A549 (cell line): ENCODE measurements around the gene MOB1B. TPM values are rescaled to one million over a fixed set of nuclear protein-coding genes. Genes with fewer than 3 reads are reported as not detected.

Experiments
- ATAC-seq, 2 experiments: fragments of 200-7000 bp in 1 of 2; fragments of >200 bp in 1 of 2; cut with Nextera tagmentation in 1 of 2; cut with Tn5 transposase in 1 of 2; 3 replicates each; pipeline versions ENCODE4 v1.8.0 to v1.9.1; 2018 to 2020; ENCODE audit warnings: mild to moderate bottlenecking in 1 of 2, moderate library complexity in 1 of 2
- CTCF ChIA-PET: fragments of 300-600 bp; sonication (Branson Sonifier 250); formaldehyde crosslinking; extraction: SDS; loops from one replicate; lab custom pipeline; 2021; ENCODE audit warnings: antibody characterized with exemption, inconsistent platforms; lab: Yijun Ruan, JAX
- POLR2A ChIA-PET: fragments of 350-600 bp; formaldehyde crosslinking; extraction: SDS; loops from one replicate; lab custom pipeline; 2021; ENCODE audit warnings: antibody characterized with exemption, inconsistent platforms; lab: Yijun Ruan, JAX
- DNase-seq, 2 experiments: peaks; one replicate each; pipeline versions ENCODE4 v3.0.0 to v3.0.0-alpha.2; 2011 to 2016; ENCODE audit warnings: low read depth in 1 of 2, low spot score in 1 of 2
- FAIRE-seq: peaks from 2 replicates; lab custom pipeline; 2011; peaks lifted over from hg19 to GRCh38; lab: Jason Lieb, UNC
- H3K27ac ChIP-seq, 2 experiments: fragments of >200 bp; sonication (Bioruptor Twin); formaldehyde crosslinking; 3 replicates each; pipeline ENCODE4 v1.5.1; 2016 to 2017
- H3K4me1 ChIP-seq: fragments of >200 bp; sonication (Bioruptor Twin); formaldehyde crosslinking; 3 replicates; pipeline ENCODE4 v1.6.1; 2016
- H3K4me2 ChIP-seq: fragments of >200 bp; sonication (Bioruptor Twin); formaldehyde crosslinking; 3 replicates; pipeline ENCODE4 v1.6.1; 2016
- H3K4me3 ChIP-seq: fragments of >200 bp; sonication (Bioruptor Twin); formaldehyde crosslinking; 3 replicates; pipeline ENCODE4 v1.5.1; 2016
- H3K9me3 ChIP-seq: fragments of >200 bp; sonication (Bioruptor Twin); formaldehyde crosslinking; 3 replicates; pipeline ENCODE4 v1.6.1; 2016
- BHLHE40 ChIP-seq: IDR thresholded peaks from 2 replicates; pipeline ENCODE4 v1.6.1; 2012; ENCODE audit warnings: low read depth, low read length, inconsistent platforms
- CBX8 ChIP-seq: fragments of 200-600 bp; sonication (generic); IDR thresholded peaks from 2 replicates; pipeline ENCODE4 v1.6.1; 2016
- CEBPB ChIP-seq, 2 experiments: fragments of >200 bp in 1 of 2; sonication (Bioruptor Twin) in 1 of 2; formaldehyde crosslinking in 1 of 2; IDR thresholded peaks; 2 replicates each; pipeline ENCODE4 v1.6.1; 2012 to 2016
- CHD2 ChIP-seq: fragments of 150-350 bp; IDR thresholded peaks from 2 replicates; pipeline ENCODE4 v1.6.1; 2014; ENCODE audit warnings: low read length; ENCODE audit not compliant: partially characterized antibody
- EHF ChIP-seq: fragments of 250-450 bp; sonication (Bioruptor Pico); IDR thresholded peaks from 2 replicates; pipeline ENCODE4 v1.5.0; 2020; ENCODE audit warnings: mild to moderate bottlenecking
- EP300 ChIP-seq, 2 experiments: fragments of >200 bp; sonication (Bioruptor Twin); formaldehyde crosslinking; IDR thresholded peaks; 2 replicates in 1 of 2; 3 replicates in 1 of 2; pipeline ENCODE4 v1.6.1; 2016 to 2017
- FOXS1 ChIP-seq: fragments of 250-450 bp; sonication (Bioruptor Pico); IDR thresholded peaks from 2 replicates; pipeline ENCODE4 v1.5.0; 2020; ENCODE audit warnings: mild to moderate bottlenecking, moderate library complexity
- HEYL ChIP-seq: fragments of 250-450 bp; sonication (Bioruptor Pico); IDR thresholded peaks from 2 replicates; pipeline ENCODE4 v1.8.0; 2021; ENCODE audit warnings: mild to moderate bottlenecking, moderate library complexity
- HMGXB4 ChIP-seq: fragments of 250-450 bp; sonication (Bioruptor Pico); IDR thresholded peaks from 2 replicates; pipeline ENCODE4 v1.5.0; 2021; ENCODE audit warnings: mild to moderate bottlenecking, moderate library complexity, borderline replicate concordance
- HOXA7 ChIP-seq: fragments of 250-450 bp; sonication (Bioruptor Pico); IDR thresholded peaks from 2 replicates; pipeline ENCODE4 v1.5.0; 2020; ENCODE audit warnings: mild to moderate bottlenecking, moderate library complexity
- HOXB13 ChIP-seq: fragments of 250-450 bp; sonication (Bioruptor Pico); IDR thresholded peaks from 2 replicates; pipeline ENCODE4 v1.5.0; 2020; ENCODE audit warnings: low read depth, mild to moderate bottlenecking, moderate library complexity
- HOXB5 ChIP-seq: fragments of 250-450 bp; sonication (Bioruptor Pico); IDR thresholded peaks from 2 replicates; pipeline ENCODE4 v1.5.0; 2020; ENCODE audit warnings: mild to moderate bottlenecking, moderate library complexity
- MYC ChIP-seq: IDR thresholded peaks from 2 replicates; pipeline ENCODE4 v1.6.1; 2012; ENCODE audit warnings: mild to moderate bottlenecking, inconsistent platforms, low read length, improper control_type of control experiment, borderline replicate concordance
- NPAS2 ChIP-seq: fragments of 250-450 bp; sonication (Bioruptor Pico); IDR thresholded peaks from 2 replicates; pipeline ENCODE4 v1.8.0; 2022; ENCODE audit warnings: mild to moderate bottlenecking, moderate library complexity, borderline replicate concordance
- PHF8 ChIP-seq: fragments of 200-600 bp; sonication (generic); IDR thresholded peaks from 2 replicates; pipeline ENCODE4 v1.6.1; 2016; ENCODE audit warnings: low read depth, mild to moderate bottlenecking, antibody characterized with exemption, moderate library complexity, borderline replicate concordance
- POLR2A ChIP-seq: IDR thresholded peaks from 2 replicates; pipeline ENCODE4 v1.6.1; 2012; ENCODE audit warnings: mild to moderate bottlenecking, low read length
- REST ChIP-seq: fragments of 200-600 bp; sonication (generic); IDR thresholded peaks from 2 replicates; pipeline ENCODE4 v1.6.1; 2016; ENCODE audit warnings: antibody characterized with exemption, mild to moderate bottlenecking, moderate library complexity
- TFCP2L1 ChIP-seq: fragments of 250-450 bp; sonication (Bioruptor Pico); IDR thresholded peaks from 2 replicates; pipeline ENCODE4 v1.5.0; 2021; ENCODE audit warnings: mild to moderate bottlenecking
- TP53 ChIP-seq: fragments of 250-450 bp; sonication (Bioruptor Pico); IDR thresholded peaks from 2 replicates; pipeline ENCODE4 v1.5.0; 2021; ENCODE audit warnings: mild to moderate bottlenecking, moderate library complexity
- USF2 ChIP-seq: fragments of 450-650 bp; IDR thresholded peaks from 2 replicates; pipeline ENCODE4 v1.6.1; 2014; ENCODE audit warnings: antibody characterized with exemption
- ZFP36 ChIP-seq: fragments of 450-650 bp; IDR thresholded peaks from 2 replicates; pipeline ENCODE4 v1.6.1; 2014; ENCODE audit warnings: borderline replicate concordance; ENCODE audit not compliant: partially characterized antibody
- ZSCAN20 ChIP-seq: fragments of 250-450 bp; sonication (Bioruptor Pico); IDR thresholded peaks from 2 replicates; pipeline ENCODE4 v1.8.0; 2022; ENCODE audit warnings: mild to moderate bottlenecking, moderate library complexity
- WGBS: methylation state at CpG from one replicate; pipeline ENCODE4 v1.1.6; 2017; ENCODE audit errors: missing lambda C conversion rate; 5-methylcytosine and 5-hydroxymethylcytosine counted together
- polyA plus RNA-seq, 4 experiments: library from polyadenylated mRNA; depleted of rRNA in 3 of 4; stranded (reverse); fragments of >200 nt; fragmentation: RNase III in 1 of 4; extraction: RNeasy Plus Mini Kit Qiagen cat#74134 plus additional on column Dnase treatment in 1 of 4; gene quantifications; 2 replicates in 3 of 4; 3 replicates in 1 of 4; pipeline ENCODE4 v1.2.3, GENCODE V29; 2011 to 2017
- TF ChIP-seq, protein P1 (sequence below): fragments of >200 bp; sonication (Bioruptor Twin); formaldehyde crosslinking; IDR thresholded peaks from 3 replicates; pipeline ENCODE4 v1.6.1; 2016

Gene MOB1B
- polyA plus RNA-seq, 2 of the 4 experiments (the other 2 are of a cell fraction): 6.7 to 9.5 TPM

DNA sequence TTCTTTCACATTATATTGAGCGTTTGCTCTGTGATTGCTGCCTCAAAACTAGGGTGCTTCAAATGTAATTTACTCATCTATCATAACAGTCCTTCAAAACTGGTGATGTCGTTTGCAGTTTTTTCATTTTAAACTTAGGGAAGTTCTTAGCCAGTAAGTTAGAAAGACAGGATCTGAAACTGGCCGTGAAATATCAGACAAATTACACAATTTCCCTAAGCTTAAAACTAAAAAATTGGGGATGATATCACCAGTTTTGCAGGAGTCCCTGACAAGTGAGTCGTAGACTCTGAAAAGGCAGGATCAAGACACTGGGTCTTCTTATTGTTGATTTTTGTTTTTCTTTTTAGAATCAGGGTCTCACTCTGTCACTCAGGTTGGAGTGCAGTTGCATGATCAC, 44.8 kb downstream of the MOB1B start:
- Histone ChIP-seq H3K4me2 (no peak overlapping the region), H3K9me3 (no peaks in the 10 kb centered on the region), H3K4me3 (no peak overlapping the region), H3K4me1 (peaks cover 5% of the 10 kb centered on the region; the same call in 1 of the 3 replicates), H3K27ac (no peak overlapping the region)
- POLR2A ChIA-PET: no interaction called here
- CTCF ChIA-PET: no interaction called here
- 94% methylated on average over 4 of the region's 4 CpGs for WGBS
- ATAC-seq (no peak), DNase-seq (no peak), FAIRE-seq (no peak)
- TF ChIP-seq ZFP36: no peak
- no peak for TF ChIP-seq PHF8
- no peak for TF ChIP-seq HOXB13 (CRISPR knock-in tag)
- no peak for TF ChIP-seq CEBPB (IDR thresholded peaks at IDR 0.05)
- no peak for TF ChIP-seq HOXA7

DNA sequence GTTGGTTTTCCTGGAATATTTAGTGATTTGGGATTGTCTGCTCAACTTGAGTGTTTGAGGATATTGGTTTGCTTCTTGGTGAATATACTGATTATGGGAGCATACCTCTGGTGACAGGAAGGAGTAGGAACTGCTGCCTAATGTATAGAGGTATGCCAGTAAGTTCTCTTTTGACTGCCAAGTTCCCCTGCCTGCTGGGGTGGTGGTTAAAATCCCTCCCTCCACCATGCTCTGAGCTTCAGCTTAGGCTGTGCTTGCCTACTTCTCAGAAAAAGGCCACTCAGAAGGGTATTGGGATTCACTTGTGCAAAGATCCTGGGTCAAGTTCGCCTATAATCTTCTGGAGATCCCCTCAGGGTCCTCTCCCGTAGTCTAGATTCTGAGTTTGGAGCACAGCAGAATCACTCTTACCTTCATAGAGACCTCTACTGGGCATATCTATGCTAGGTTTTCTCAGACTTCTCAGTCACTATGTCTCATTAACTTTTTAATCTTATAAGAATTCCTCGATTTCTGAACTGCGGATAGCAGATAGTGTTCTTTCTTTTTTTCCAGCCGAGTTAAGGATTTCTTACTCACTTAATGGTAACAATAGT, 46.6 kb downstream of the MOB1B start:
- DNase-seq: no peak
- Histone ChIP-seq H3K4me1 (peaks cover 5% of the 10 kb centered on the region; the same call in 1 of the 3 replicates), H3K27ac (no peak overlapping the region), H3K9me3 (no peaks in the 10 kb centered on the region), H3K4me3 (no peak overlapping the region), H3K4me2 (no peak overlapping the region)
- TF ChIP-seq USF2 (no peak), PHF8 (no peak), HMGXB4 (no peak), FOXS1 (CRISPR knock-in tag) (no peak), CBX8 (no peak), POLR2A (no peak), EHF (CRISPR knock-in tag) (no peak), TFCP2L1 (CRISPR knock-in tag) (no peak), CHD2 (no peak), HOXB13 (CRISPR knock-in tag) (no peak), HOXB5 (no peak), ZSCAN20 (CRISPR knock-in tag) (no peak), EP300 (IDR thresholded peaks at IDR 0.05) (no peak), BHLHE40 (no peak), REST (no peak), HEYL (CRISPR knock-in tag) (no peak), TP53 (CRISPR knock-in tag) (no peak), MYC (no peak), NPAS2 (CRISPR knock-in tag) (no peak)
- TF ChIP-seq, protein P1, sequence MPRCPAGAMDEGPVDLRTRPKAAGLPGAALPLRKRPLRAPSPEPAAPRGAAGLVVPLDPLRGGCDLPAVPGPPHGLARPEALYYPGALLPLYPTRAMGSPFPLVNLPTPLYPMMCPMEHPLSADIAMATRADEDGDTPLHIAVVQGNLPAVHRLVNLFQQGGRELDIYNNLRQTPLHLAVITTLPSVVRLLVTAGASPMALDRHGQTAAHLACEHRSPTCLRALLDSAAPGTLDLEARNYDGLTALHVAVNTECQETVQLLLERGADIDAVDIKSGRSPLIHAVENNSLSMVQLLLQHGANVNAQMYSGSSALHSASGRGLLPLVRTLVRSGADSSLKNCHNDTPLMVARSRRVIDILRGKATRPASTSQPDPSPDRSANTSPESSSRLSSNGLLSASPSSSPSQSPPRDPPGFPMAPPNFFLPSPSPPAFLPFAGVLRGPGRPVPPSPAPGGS: no peak
- ChIA-PET CTCF (interaction anchor here (1.4 kb wide), 1 partner anchor 8 kb away, joined by 3 read pairs; no protein-coding TSS in a partner anchor), POLR2A (no interaction called here)
- ATAC-seq: no peak
- FAIRE-seq: no peak
- WGBS: 74% methylated on average over 5 of the region's 5 CpGs
